GM10248 (cell line): ENCODE measurements around the gene WWP2.

ENCODE experiments used
- CTCF ChIA-PET: fragments of 300-600 bp; sonication (Branson Sonifier 250); formaldehyde crosslinking; extraction: SDS; loops from one replicate; lab custom pipeline; 2021; ENCODE audit warnings: antibody characterized with exemption; lab: Yijun Ruan, JAX
- POLR2A ChIA-PET: fragments of 350-650 bp; sonication (Branson Sonifier 250); formaldehyde crosslinking; extraction: SDS; loops from one replicate; lab custom pipeline; 2020; ENCODE audit warnings: antibody characterized with exemption; lab: Yijun Ruan, JAX
- DNase-seq: peaks from one replicate; pipeline ENCODE4 v3.0.0; 2012; ENCODE audit errors: extremely low spot score
- TF ChIP-seq, protein P1 (sequence below): IDR thresholded peaks from 2 replicates; pipeline ENCODE4 v1.5.1; 2012; ENCODE audit warnings: mild to moderate bottlenecking, low read depth; ENCODE audit errors: extremely low read depth, missing control alignments, control extremely low read depth

Gene WWP2

GRCh38 chr16:69886726-69887125 lies 124.6 kb downstream of the WWP2 start:
- POLR2A ChIA-PET = no interaction called here
- no peak for DNase-seq
- TF ChIP-seq, protein P1, sequence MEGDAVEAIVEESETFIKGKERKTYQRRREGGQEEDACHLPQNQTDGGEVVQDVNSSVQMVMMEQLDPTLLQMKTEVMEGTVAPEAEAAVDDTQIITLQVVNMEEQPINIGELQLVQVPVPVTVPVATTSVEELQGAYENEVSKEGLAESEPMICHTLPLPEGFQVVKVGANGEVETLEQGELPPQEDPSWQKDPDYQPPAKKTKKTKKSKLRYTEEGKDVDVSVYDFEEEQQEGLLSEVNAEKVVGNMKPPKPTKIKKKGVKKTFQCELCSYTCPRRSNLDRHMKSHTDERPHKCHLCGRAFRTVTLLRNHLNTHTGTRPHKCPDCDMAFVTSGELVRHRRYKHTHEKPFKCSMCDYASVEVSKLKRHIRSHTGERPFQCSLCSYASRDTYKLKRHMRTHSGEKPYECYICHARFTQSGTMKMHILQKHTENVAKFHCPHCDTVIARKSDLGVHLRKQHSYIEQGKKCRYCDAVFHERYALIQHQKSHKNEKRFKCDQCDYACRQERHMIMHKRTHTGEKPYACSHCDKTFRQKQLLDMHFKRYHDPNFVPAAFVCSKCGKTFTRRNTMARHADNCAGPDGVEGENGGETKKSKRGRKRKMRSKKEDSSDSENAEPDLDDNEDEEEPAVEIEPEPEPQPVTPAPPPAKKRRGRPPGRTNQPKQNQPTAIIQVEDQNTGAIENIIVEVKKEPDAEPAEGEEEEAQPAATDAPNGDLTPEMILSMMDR = no peak
- CTCF ChIA-PET = interaction anchor here (1.2 to 2.3 kb wide), 2 partner anchors 18 to 90 kb away, joined by 4 to 8 read pairs; no protein-coding TSS in a partner anchor

GRCh38 chr16:69888005-69888590 lies 126.0 kb downstream of the WWP2 start:
- TF ChIP-seq, protein P1 = no peak
- ChIA-PET CTCF (interaction anchor here (1.0 kb wide), 1 partner anchor 15 kb away, joined by 3 read pairs; no protein-coding TSS in a partner anchor), POLR2A (no interaction called here)
- DNase-seq = peak; percentile 32

DNA sequence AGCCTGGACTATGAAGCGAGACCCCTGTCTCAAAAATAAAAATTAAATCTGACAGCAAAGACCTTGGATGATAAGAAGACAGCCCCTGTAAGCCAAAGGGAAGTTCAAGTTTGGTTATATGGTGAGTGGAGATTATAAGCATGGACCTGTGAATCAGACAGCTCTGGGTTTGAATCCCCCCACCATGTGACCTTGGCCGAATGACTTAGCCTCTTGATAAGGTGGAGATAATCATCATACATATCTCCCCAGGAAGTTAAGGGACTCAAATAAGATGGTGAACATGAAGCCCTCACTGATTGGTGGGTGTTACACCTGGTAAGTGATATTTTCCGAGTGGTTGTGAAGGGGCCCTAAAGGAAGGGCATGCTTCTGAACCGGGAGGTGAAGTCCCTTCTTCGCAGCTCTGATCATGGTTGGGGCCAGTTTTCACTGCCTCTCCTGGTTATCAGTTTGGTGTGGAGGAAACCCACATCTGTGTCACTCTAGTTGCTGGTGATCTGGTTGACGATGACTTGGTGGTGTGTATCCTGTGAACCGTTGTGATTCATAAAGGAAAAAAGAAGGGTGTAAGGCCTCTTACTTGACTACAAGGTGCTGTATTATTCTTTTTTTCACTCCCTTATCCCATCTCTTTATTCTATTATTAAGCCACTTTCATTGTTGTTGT lies 127.3 kb downstream of the WWP2 start:
- POLR2A ChIA-PET = no interaction called here
- CTCF ChIA-PET = interaction anchor here (1.1 kb wide), 1 partner anchor 13 kb away, joined by 3 read pairs; no protein-coding TSS in a partner anchor
- DNase-seq = no peak
- TF ChIP-seq, protein P1 = no peak

DNA sequence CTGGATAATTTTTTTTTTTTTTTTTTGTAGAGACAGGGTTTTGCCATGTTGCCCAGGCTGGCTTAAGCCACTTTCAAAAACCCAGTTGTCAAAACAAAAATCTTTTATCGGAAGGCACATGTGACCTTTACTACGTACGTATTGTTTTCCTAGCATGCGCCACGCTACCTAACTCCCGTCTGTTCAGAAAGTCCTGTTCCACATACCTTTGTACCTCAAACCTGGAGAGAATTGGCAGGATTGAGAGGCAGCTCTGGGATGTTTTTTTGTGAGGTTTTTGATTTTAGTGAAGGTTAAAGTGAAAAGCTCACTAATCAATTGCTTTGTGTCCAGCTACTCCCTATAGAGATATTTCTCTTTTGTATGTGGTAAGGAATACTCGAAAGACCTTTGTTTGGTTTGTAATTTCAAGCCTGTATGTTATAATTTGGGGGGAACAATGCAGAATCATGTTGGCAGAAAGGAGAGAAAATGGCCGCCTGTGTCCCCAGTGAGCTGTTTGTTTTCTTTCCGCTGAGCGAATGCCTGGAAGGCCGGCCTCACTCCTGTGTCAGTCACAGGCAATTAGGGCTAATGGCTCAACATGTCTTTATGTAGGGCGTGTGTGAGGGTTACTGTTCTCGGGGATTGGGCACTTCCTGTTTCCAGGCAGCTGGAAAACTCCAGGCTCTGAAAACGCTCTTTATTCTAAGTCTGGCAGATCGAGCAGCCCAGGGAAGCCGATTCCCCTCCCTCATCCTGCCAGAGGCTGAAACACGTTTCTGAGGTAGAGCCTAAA lies 128.2 kb downstream of the WWP2 start:
- POLR2A ChIA-PET = no interaction called here
- TF ChIP-seq, protein P1 = no peak
- no peak for DNase-seq
- CTCF ChIA-PET = interaction anchor here (1.1 kb wide), 1 partner anchor 12 kb away, joined by 3 read pairs; no protein-coding TSS in a partner anchor

DNA sequence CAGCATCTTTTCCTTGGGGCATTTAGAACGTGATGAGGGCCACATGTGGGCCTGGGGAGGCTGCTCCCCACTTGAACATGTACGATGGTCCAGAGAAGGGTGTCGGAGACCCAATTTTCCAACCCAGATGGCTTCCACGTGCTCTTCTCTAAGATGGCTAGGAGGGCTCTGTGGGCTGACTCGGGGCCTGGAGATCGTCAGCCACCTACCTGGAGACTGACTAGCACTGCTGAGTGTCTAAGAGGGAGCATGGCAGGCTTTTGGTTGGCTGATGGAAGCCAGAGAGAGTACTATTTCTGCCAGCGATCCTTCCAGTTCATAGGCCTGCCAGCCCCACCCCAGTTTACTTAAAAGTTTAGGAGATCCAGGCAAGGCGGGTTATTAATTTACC lies 128.8 kb downstream of the WWP2 start:
- POLR2A ChIA-PET = no interaction called here
- CTCF ChIA-PET = no interaction called here
- TF ChIP-seq, protein P1 = no peak
- DNase-seq = no peak

DNA sequence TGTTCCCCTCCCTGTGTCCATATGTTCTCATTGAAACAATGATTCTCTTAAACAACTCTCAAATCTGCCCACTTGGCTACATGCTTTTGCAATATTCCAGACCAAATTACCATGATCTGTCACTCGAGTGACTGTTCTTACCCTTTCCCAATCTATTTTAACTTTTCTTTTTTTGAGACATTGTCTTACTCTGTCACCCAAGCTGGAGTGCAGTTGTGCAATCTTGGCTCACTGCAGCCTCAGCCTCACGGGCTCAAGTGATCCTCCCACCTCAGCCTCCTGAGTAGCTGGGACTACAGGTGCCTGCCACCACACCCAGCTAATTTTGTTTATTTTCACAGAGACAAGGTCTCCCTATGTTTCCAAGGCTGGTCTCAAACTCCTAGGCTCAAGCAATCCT lies 130.2 kb downstream of the WWP2 start:
- POLR2A ChIA-PET = no interaction called here
- DNase-seq = no peak
- TF ChIP-seq, protein P1 = no peak
- CTCF ChIA-PET = no interaction called here
